Progenitor cell of endocrine pancreas (in vitro differentiated cells): Measurements from ENCODE around the gene KYAT1. TPM values are rescaled to one million over a fixed set of nuclear protein-coding genes. Genes with fewer than 3 reads are reported as not detected.
A peak's percentile ranks its signal among the peaks of the same experiment; 100 is the strongest.

Experiments
- DNase-seq: peaks from one replicate; pipeline ENCODE4 v3.0.0; 2021; ENCODE audit warnings: low spot score; ENCODE audit not compliant: unreplicated experiment
- H3K27ac Mint-ChIP-seq: 2 replicates; pipeline ENCODE4 v1.8.0; 2021; ENCODE audit warnings: mild to moderate bottlenecking, moderate library complexity, mixed read lengths
- H3K27me3 Mint-ChIP-seq: 2 replicates; pipeline ENCODE4 v1.8.0; 2021; ENCODE audit warnings: mixed read lengths
- H3K36me3 Mint-ChIP-seq: 2 replicates; pipeline ENCODE4 v1.8.0; 2022; ENCODE audit warnings: mixed read lengths; ENCODE audit not compliant: insufficient read depth
- H3K4me1 Mint-ChIP-seq: 2 replicates; pipeline ENCODE4 v1.8.0; 2021; ENCODE audit warnings: low read depth, mixed read lengths
- H3K4me3 Mint-ChIP-seq: 2 replicates; pipeline ENCODE4 v1.8.0; 2021; ENCODE audit warnings: low read depth, mild to moderate bottlenecking, moderate library complexity, mixed read lengths
- H3K9me3 Mint-ChIP-seq: 2 replicates; pipeline ENCODE4 v1.8.0; 2021; ENCODE audit warnings: low read depth, mixed read lengths
- total RNA-seq: library from RNA; stranded (reverse); gene quantifications from 2 replicates; pipeline ENCODE4 v1.2.1, GENCODE V29; 2021
- TF ChIP-seq, protein P1 (sequence below): fragments of 200-600 bp; sonication (generic); IDR thresholded peaks from one replicate; pipeline ENCODE4 v1.5.0; 2021; ENCODE audit warnings: antibody characterized with exemption, mild to moderate bottlenecking; ENCODE audit not compliant: unreplicated experiment

KYAT1 gene
- total RNA-seq, 1 donor from 2014 or later: 11.7 TPM

- no peak overlapping the region for H3K4me3 Mint-ChIP-seq
- H3K9me3 Mint-ChIP-seq: no peaks in the 10 kb centered on the region
- TF ChIP-seq, protein P1, sequence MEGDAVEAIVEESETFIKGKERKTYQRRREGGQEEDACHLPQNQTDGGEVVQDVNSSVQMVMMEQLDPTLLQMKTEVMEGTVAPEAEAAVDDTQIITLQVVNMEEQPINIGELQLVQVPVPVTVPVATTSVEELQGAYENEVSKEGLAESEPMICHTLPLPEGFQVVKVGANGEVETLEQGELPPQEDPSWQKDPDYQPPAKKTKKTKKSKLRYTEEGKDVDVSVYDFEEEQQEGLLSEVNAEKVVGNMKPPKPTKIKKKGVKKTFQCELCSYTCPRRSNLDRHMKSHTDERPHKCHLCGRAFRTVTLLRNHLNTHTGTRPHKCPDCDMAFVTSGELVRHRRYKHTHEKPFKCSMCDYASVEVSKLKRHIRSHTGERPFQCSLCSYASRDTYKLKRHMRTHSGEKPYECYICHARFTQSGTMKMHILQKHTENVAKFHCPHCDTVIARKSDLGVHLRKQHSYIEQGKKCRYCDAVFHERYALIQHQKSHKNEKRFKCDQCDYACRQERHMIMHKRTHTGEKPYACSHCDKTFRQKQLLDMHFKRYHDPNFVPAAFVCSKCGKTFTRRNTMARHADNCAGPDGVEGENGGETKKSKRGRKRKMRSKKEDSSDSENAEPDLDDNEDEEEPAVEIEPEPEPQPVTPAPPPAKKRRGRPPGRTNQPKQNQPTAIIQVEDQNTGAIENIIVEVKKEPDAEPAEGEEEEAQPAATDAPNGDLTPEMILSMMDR: no peak
- H3K27me3 Mint-ChIP-seq: no peaks in the 10 kb centered on the region
- DNase-seq: no peak
- peaks cover 5% of the 10 kb centered on the region for H3K36me3 Mint-ChIP-seq
- no peaks in the 10 kb centered on the region for H3K4me1 Mint-ChIP-seq
- no peak overlapping the region for H3K27ac Mint-ChIP-seq
These were observed 20.1 kb upstream of the KYAT1 start for GRCh38 chr9:128901822-128902221.

GRCh38 chr9:128901379-128901778 lies 19.6 kb upstream of the KYAT1 start:
- Mint-ChIP-seq H3K4me1 (no peaks in the 10 kb centered on the region), H3K27me3 (no peaks in the 10 kb centered on the region), H3K36me3 (peaks cover 4% of the 10 kb centered on the region), H3K4me3 (no peak overlapping the region), H3K27ac (no peak overlapping the region), H3K9me3 (no peaks in the 10 kb centered on the region)
- no peak for DNase-seq
- TF ChIP-seq, protein P1: no peak

GRCh38 chr9:128899566-128900322 lies 18.0 kb upstream of the KYAT1 start:
- Mint-ChIP-seq H3K27me3 (no peaks in the 10 kb centered on the region), H3K36me3 (peaks cover 6% of the 10 kb centered on the region), H3K9me3 (no peaks in the 10 kb centered on the region), H3K4me1 (no peaks in the 10 kb centered on the region), H3K4me3 (no peak overlapping the region), H3K27ac (peak overlapping the region; percentile 62)
- TF ChIP-seq, protein P1: no peak
- no peak for DNase-seq

DNA sequence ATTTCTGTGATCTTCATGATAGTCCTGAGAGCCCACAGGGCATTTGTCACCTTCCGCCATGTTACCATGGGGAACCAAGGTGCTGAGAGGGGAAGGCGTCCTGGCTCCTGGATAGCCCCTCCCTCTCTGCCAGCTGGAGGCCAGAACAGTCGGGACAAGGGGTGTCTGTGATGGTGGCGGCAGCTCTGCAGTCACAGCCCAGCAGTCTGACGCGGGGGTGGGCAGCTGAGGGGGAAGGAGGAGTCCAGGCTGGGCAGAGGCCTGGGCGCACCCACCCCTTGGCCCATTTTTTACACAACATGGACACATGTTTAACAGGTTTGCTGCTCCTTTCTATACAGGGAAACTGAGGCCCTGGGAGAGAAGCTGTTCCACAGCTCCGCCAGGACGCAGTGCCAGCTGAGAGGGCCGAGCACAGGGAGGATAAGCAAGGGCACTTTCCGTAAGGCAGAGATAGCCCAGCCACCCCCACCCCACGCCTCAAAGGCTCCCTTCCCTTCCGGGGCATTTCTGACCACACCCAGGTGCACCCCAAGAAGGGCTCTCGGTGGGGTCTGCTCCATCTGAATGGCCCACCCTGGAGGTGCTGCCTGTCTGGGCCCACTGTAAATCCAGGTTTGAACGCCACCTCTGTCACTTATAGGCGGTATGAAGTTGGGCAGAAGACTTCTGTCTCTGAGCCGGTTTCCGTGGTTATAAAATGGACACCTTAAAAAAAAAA lies 17.3 kb upstream of the KYAT1 start:
- peaks cover 6% of the 10 kb centered on the region for H3K36me3 Mint-ChIP-seq
- no peak for DNase-seq
- no peak overlapping the region for H3K4me3 Mint-ChIP-seq
- no peaks in the 10 kb centered on the region for H3K9me3 Mint-ChIP-seq
- TF ChIP-seq, protein P1: no peak
- no peaks in the 10 kb centered on the region for H3K27me3 Mint-ChIP-seq
- no peaks in the 10 kb centered on the region for H3K4me1 Mint-ChIP-seq
- peak overlapping the region; percentile 62 for H3K27ac Mint-ChIP-seq

- DNase-seq: no peak
- H3K27ac Mint-ChIP-seq: no peak overlapping the region
- TF ChIP-seq, protein P1: no peak
- H3K4me3 Mint-ChIP-seq: no peak overlapping the region
- no peaks in the 10 kb centered on the region for H3K4me1 Mint-ChIP-seq
- H3K9me3 Mint-ChIP-seq: no peaks in the 10 kb centered on the region
- H3K27me3 Mint-ChIP-seq: no peaks in the 10 kb centered on the region
- peaks cover 7% of the 10 kb centered on the region for H3K36me3 Mint-ChIP-seq
These were observed 16.6 kb upstream of the KYAT1 start for GRCh38 chr9:128898382-128898781.
